GM19467 (cell line): Measurements from ENCODE around the gene INTS2.
"Not testable (repeated sequence)": the region's sequence is repeated elsewhere in the genome, so short reads cannot be mapped to it uniquely, and the experiment has no call there.

Experiments used
- ATAC-seq: cut with Tn5 transposase; IDR thresholded peaks from one replicate; pipeline ENCODE4 v1.9.1; 2021; ENCODE audit warnings: mild to moderate bottlenecking, moderate library complexity; ENCODE audit not compliant: unreplicated experiment

INTS2 gene, protein sequence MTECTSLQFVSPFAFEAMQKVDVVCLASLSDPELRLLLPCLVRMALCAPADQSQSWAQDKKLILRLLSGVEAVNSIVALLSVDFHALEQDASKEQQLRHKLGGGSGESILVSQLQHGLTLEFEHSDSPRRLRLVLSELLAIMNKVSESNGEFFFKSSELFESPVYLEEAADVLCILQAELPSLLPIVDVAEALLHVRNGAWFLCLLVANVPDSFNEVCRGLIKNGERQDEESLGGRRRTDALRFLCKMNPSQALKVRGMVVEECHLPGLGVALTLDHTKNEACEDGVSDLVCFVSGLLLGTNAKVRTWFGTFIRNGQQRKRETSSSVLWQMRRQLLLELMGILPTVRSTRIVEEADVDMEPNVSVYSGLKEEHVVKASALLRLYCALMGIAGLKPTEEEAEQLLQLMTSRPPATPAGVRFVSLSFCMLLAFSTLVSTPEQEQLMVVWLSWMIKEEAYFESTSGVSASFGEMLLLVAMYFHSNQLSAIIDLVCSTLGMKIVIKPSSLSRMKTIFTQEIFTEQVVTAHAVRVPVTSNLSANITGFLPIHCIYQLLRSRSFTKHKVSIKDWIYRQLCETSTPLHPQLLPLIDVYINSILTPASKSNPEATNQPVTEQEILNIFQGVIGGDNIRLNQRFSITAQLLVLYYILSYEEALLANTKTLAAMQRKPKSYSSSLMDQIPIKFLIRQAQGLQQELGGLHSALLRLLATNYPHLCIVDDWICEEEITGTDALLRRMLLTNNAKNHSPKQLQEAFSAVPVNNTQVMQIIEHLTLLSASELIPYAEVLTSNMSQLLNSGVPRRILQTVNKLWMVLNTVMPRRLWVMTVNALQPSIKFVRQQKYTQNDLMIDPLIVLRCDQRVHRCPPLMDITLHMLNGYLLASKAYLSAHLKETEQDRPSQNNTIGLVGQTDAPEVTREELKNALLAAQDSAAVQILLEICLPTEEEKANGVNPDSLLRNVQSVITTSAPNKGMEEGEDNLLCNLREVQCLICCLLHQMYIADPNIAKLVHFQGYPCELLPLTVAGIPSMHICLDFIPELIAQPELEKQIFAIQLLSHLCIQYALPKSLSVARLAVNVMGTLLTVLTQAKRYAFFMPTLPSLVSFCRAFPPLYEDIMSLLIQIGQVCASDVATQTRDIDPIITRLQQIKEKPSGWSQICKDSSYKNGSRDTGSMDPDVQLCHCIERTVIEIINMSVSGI

DNA sequence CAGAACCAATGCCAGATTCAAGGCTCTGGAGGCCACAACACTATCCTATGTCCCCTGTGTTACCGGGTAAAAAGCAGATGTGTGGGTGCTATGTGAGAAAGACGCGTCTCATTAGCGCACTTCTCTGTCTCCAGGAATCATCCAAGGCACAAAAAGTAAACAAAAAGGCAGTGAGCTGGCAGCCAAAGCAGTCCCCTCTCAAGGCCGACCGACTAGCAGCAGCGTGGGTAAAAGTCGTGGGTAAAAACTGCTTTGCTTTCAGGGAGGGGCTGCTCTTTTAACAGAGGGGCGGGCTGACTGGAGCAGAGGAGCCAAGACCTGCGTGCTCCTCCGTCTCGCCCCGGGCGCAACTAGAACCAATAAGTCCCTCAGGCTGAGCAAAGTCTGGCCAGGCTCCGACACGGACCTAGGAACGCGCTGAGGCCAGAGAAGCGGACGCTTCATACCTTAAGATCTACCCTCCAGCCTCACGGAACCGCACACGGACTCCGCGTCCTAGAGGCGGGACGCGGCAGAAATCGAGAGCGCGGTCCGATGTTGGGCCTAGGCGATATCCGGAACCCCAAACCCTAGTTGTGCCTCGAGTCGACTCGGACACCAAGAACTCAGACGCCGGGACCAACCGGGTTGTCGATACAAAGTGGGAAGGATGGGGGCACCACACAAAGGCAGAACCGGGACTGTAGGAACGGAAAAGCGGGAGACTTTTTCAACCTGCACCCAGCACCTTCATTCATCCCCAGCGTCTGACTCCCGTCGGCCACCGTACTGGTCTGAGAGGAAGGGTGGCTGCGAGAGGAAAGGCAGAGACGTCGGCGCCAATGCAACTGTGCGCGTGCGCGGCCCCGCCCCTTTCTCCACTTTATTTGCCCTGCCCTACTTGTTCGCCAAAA lies at the start of gene INTS2:
INTS2 (minus strand) TSS at position 775 of the 893 bp plus-strand sequence. CDS start 1,338 bp downstream, outside the sequence.
- peak; percentile 79 for ATAC-seq

DNA sequence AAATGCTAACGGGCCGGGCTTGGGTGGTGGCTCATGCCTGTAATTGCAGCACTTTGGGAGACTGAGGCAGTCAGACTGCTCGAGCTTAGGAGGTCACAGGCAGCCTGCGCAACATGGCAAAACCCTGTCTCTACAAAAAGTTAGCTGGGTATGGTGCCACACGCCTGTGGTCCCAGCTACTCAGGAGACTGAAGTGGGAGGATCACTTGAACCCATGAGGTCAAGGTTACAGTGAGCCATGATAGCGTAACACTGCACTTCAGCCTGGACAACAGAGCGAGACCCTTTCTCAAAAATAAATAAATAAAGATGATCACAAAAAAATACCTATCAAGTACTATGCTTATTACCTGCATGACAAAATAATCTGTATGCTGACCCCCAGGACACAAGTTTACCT lies 46.3 kb upstream of the INTS2 start:
- ATAC-seq, result no peak

DNA sequence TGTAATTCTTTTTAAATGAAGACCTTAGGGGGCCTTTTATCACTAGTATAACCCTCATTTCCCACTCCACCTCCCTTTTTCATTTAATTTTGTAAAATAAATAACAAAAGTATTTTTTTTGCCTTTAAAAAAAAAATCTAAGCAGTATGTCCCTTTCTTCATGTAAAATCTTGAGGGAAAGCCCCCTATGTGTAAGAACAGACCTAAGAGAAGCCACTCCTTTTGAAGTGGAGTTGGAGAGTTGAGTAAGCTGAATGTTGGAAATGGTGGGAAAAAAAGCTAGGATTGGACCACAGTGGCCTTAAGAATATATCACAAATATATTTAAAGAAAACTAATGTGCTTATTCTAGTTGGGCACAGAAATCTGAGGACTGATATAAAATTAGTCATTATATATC lies 44.5 kb upstream of the INTS2 start:
- ATAC-seq, result no peak

DNA sequence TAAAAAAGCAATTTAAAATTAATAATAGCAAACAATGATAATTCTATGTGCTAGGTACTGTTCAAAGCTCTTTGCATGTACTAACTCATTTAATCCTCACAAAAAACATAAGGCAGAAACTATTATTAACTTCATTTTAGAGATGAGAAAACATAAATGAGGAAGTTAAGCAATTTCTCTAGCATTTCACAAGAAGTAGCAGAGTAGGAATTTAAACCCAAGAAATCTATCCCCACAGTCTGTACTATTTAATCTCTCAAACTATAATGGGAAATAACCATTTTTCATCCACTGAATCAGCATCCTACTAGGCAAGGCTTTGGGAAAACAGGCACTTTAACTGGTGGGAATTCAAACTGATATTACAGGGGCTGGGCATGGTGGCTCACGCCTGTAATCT lies 42.2 kb upstream of the INTS2 start:
- no peak for ATAC-seq

DNA sequence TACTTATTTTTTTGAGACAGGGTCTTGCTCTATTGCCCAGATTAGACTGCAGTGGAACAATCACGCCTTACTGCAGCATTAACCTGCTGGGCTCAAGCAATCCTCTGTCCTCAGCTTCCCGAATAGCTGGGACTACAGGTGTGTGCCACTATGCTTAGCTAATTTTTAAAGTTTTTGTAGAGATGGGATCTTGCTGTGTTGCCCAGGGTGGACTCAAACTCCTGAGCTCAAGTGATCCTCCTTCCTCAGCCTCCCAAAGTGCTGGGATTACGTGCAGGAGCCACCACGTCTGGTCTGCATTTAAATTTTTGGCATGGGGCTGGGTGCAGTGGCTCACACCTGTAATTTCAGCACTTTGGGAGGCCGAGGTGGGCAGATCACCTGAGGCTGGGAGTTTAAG lies 41.0 kb upstream of the INTS2 start:
- no peak for ATAC-seq

DNA sequence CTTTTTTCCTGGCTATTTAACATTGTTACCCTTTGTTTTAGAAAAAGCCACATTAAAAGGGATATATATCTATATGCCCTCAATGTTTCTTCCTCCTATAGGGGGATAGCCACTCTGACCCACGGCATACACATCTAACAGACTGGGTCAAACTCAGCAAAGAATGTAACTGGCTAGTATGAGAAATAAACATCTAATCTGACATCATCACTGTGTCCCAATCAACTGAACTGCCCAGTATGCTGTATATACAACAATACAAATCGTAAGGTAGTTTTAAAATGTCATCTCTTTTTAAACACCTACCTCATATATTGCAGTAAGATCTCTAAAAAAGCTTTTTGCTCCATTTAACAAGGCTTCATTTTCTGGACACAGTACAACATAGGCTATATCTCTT lies 39.9 kb upstream of the INTS2 start:
- no peak for ATAC-seq

DNA sequence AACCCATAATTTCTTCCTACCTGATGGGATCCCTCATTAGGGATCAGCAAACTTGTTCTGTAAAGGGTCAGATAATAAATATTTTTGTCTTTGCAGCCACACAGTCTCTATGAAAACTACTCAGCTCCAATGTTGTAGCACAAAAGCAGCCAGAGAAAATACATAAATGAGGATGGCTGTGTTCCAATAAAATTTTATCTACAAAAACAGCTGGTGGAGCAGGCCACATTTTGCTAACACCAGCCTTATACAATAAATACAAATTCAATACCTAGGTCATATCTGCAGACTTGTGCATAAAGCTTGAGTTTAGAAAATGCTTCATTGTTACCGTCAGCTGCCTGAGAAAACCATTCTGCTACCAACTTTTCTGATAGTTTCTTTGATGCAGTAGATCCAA lies 38.4 kb upstream of the INTS2 start:
- ATAC-seq, result no peak

DNA sequence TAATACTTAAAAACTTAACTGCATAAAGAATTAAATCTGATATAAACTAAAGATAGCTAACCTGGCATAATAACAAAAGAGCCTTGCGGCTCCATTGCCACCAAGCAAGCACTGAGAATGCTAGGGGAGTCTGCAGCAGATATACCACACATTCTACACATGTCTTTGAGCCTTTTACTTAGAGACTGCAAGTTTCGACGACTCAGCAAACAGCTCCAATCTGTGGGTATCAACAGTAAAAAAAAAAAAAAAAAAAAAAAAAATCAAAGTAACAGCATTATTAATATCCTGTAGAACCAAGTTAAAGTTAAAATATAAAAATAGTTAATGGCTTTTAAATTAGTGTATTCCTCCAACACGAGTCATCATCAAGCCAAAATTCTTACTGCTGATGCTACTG lies 27.8 kb upstream of the INTS2 start:
- no peak for ATAC-seq

DNA sequence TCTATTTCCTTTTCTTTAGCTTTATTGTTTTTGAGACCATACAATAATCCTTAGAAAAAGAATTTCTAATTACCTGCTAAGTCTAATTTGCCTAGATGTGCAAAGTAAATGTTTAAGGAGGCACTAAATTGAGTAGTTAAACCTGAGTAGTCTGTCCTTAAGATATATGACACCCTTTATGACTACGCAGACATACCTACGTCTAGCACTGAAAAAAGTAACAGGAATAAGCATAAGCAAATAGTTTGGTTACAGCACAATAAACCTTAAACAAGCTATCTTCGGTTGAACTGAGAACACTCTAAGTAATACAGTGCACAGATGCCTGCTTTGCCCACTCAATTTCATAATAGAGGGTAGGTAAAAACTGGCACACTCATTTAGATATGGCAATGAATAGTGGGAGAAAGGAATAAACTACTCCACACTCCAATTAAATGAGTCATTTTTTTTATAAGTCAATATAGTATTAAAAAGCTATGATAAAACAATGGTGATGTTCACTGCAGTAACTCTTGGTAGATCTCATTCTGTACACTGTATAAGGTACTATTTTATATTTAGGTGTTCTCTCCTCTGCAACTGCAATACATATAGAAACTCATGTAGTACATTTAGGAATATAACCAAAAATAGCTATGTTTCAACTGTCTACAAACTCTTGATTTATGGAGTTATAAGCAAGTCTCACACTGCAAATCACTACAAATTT lies 19.7 kb upstream of the INTS2 start:
- ATAC-seq, result no peak

DNA sequence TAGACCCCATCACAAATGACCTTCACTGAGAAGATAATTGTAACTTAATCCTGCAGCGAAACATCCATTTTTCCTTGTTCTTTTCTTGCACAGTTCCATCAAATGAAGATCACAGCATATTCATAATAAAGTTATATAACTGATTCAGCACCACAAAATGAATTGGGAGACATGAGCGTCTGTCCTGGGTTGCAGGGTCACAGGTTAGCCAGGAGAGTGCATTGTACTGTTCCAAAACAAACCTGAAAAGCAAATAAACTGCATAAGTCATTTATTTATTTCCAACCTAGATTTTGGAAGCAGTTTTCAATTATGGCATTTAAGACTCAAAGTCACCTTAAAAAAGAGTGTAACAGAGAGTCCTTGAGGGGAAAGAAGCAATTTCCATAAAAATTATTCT lies 18.6 kb upstream of the INTS2 start:
- ATAC-seq, result no peak

DNA sequence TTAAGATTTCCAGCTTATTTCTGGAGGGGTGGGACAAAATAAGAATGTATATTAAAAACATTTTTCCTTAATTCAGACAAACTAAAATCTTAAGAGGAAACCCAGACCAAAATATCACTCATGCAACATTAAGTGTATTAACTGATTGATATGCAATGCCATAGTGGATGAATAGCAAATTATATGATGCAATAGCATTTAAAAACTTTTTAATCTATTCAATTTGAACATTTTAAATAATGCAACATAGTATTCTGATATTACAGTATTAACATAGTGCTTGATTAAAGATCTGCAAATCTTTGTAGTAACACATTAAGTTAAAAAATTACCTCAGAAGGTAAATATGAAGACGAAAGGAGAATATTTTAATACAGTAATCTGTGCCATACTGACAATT lies 15.3 kb upstream of the INTS2 start:
- ATAC-seq, result no peak

DNA sequence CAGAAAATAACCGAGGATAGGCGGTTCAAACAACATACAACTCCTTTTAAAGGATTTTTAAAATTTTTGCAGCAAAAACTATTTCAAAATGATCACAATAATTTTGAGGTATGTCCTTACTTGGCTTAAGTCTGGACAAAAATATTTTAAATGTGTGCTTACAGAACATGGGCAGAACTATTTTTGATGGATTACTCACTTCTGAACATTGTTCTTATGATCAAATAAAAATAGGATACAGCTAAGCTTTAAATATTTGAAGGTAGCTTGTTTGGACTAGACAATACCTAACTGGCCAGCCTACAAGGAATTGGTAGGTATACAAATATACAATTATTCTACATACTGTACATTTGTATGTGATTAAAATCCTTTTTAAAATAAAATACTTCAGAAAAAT lies 14.3 kb upstream of the INTS2 start:
- ATAC-seq, result no peak

DNA sequence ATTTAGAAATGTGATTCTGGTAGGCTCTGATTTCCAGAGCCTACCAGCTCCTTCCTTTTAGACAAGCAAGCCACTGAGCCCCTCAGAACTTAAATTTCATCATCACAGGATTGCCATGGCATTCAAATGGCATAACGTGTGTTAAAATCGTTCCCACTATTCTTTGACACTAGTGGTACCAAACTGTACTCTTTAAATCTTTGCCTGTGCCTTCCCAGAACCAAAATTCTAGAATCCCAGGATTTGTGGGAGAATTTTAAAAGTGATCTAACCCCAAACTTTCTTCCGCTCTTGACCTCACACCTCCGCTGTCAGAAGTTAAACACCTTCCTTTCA lies 287 bp upstream of the INTS2 start:
- no peak for ATAC-seq

DNA sequence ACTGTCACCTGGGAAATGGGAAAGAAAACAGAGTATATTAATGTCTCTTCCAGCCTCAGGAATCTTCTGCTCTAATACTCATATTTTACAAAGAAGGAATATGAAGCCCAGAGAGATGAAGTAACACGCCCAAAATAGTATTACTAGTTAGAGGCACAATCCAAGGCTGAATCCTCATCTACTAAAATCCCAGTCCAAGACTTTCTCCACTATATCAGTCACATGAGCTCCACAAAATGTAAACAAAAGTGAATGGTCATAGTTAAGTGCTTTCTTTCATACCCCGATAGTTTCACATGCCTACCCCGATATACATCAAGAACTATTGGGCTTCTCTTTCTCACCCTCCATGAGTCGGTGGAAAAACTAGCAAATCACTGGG lies 965 bp downstream of the INTS2 start:
- no peak for ATAC-seq

DNA sequence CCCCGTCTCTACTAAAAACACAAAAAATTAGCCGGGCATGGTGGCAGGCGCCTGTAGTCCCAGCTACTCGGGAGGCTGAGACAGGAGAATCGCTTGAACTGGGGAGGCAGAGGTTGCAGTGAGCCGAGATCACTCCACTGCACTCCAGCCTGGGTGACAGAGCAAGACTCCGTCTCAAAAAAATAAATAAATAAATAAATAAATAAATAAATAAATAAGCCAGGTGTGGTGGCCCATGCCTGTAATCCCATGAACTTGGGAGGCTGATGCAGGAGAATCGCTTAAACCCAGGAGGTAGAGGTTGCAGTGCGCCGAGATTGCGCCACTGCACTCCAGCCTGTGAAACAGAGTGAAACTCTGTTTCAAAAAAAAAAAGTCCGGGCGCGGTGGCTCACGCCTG lies 12.6 kb downstream of the INTS2 start:
- ATAC-seq, result not testable (repeated sequence)

DNA sequence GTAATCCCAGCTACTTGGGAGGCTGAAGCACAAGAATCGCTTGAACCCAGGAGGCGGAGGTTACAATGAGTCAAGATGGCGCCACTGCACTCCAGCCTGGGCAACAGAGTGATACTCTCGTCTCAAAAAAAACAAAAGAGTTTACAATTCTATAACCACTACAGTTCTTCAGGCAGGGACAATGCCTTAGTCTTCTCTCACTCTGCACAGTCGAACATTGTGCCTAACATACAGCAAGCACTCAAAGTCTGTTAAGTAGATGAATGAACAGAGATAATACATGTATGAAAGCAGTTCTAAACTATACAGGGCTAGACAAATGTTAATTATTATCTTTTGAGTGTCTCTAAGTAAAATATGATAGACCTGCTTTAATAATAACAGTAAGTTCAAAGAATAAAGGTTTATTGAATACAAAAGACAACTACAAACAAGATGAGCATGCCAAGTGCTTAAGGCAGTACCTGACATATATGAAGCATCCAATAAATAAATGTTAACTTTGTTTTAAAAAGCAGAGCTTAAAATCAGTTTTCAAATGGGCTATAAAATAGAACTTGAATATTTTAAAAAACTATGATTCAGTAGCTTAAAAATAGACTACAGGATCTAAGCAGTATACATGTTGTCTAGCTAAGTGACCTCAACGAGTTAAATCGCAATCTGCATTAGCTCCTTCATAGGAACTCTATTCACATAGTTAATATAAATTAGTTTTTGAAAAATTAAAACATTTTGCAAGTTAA lies 19.3 kb downstream of the INTS2 start:
- no peak for ATAC-seq

DNA sequence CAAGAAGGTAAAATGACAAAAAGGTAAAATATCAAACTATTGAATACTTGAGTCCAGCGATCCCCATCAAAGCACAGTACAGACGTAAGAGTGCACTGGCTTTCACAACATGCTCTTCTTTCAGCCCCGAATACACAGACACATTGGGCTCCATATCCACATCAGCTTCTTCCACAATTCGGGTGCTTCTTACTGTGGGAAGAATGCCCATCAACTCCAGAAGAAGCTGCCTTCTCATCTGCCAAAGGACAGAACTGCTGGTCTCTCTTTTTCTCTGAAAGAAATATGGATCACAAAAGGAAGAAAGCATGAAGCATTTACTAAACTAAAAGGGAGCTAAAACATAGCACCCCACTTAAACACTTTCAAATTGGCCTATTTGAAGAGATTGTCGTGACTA lies 20.4 kb downstream of the INTS2 start:
- no peak for ATAC-seq

DNA sequence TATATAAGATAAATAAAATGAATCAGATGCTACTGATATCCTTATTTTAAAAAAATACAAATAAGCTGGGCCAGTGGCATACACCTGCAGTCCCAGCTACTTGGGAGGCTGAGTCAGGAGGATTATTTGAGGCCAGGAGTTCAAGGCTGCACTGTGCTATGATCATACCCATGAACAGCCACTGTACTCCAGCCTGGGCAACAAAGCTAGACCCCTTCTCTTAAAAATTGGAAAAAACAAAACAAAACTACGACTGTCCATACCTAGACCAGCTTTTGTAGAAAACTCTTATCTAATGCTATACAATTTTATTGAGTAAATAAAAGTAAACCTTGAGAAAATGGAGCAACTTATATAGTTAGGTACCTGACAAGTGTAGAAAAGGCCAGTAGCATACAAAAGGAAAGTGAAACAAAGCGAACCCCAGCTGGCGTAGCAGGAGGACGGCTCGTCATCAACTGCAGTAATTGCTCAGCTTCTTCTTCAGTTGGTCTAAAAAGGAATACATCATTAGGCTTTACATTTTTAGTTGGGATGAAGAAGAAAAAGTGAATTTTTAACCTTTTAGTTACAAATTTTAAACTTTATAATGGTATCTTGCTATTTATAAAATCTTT lies 23.6 kb downstream of the INTS2 start:
- ATAC-seq, result no peak

DNA sequence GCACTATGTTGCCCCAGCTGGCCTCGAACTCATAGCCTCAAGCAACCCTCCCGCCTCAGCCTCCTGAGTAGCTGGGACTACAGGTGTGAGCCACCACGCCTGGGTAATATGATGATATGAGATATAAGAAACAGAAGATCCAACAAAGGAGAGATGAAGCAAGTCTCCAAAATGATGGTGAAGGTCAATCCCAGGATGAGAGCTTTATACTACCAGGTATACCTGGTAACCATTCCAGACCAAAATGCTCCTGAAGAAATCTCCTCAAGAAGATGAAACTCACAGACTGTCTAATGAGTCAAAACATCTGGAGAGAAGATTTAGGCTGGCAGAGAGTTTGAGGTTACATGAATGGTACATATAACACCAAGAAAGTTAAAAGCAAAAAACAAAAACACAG lies 24.5 kb downstream of the INTS2 start:
- ATAC-seq, result no peak
